HG02642 (cell line): ENCODE results near the gene CD14.
"Not testable (repeated sequence)": the region's sequence is repeated elsewhere in the genome, so short reads cannot be mapped to it uniquely, and the experiment has no call there.

ENCODE experiments used
- ATAC-seq: cut with Tn5 transposase; IDR thresholded peaks from one replicate; pipeline ENCODE4 v1.9.1; 2021; ENCODE audit warnings: mild to moderate bottlenecking; ENCODE audit not compliant: unreplicated experiment, poor library complexity

Gene CD14

DNA sequence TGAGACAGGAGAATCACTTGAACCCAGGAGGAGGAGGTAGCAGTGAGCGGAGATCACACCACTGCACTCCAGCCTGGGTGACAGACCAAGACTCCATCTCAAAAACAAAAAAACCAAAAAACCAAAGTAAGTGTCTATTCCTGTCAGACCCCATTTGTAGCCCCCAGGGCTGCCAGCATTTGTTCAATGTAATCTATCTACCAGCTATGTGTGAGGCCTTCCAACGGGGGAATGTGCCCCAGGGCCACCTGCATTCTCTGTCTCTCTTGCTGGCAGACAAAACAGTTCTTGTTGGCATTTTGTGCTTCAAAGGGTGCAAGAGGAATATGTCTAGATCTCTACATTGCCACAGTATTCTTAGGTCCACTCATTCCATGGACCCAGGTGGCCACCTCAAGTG lies 34.1 kb downstream of the CD14 start:
- no peak for ATAC-seq

DNA sequence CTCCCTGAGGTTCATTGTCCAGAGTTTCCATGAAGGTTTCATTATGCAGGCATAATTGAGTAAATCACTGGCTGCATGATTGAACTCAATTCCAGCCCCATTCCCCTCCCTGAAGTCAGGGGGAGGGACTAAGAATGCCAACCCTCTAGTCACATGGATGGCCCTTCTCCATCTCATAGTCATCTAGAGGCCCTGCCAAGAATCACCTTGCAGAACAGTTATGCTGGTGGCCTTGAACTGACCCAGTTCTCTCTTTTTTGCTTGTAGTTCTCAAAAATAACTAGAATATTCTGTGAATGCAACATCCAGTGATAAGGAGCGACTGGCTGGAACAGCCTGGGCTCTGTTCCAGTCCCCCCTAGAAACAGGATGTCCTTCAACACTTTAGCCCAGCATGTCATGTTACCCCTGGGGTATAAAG lies 36.6 kb downstream of the CD14 start:
- ATAC-seq: no peak

DNA sequence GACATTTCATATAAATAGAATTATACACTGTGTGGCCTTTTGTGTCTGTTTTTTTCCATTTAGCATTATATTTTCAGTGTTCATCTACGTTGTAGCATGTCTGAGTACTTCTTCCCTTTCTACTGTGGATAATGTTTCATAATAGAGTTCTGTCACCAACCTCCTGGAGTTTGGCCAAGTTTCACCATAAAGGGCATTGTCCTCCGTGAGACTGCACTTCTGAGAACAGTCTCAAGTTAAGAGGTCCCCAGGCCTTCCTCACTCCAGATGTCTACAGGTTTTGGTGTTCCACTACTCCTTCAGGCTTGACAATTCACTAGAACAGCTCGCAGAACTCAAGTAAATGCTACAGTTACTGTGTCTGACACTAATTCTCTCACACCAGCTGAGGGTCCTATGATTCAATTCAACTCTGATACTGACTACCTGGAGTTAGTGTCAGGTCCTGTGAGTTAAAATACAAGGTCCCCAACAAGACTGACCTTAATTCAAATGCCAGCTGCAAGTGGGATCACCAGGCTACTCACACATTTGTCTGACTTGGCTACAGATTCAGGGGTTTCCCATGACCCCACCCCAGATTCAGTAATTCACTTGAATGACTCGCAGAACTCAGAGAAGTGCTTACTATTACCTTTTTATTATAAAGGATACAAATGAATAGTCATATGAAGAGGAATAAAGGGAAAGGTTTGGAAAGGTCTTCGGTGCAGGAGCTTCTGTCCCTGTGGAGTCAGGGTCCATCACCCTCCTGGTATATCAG lies 37.3 kb downstream of the CD14 start:
- ATAC-seq: no peak

DNA sequence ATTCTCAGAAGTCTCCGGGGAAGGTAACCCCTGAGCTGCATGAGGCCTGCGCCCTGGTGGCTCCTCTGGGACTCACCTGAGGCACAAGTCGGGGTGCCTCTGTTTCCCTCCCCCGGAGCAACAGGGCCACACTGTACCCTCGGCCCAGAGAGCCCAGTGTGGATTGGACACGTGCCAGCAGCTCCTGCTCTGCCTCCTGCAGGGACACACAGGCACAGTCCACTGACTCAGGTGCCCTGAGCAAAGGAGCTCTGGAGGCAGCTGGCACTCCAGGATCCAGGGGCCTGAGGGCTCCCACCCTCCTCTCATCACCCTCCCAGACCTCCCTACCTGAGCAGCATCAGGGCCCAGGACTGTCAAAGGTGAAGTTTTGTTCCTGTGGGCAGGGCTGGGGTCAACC lies 38.8 kb downstream of the CD14 start:
- no peak for ATAC-seq

DNA sequence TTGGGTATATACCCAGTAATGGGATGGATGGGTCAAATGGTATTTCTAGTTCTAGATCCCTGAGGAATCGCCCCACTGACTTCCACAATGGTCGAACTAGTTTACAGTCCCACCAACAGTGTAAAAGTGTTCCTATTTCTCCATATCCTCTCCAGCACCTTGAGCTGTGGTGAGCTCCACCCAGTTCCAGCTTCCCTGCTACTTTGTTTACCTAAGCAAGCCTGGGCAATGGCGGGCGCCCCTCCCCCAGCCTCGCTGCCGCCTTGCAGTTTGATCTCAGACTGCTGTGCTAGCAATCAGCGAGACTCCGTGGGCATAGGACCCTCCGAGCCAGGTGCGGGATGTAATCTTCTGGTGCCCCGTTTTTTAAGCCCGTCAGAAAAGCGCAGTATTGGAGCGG lies 39.9 kb downstream of the CD14 start:
- ATAC-seq: not testable (repeated sequence)

DNA sequence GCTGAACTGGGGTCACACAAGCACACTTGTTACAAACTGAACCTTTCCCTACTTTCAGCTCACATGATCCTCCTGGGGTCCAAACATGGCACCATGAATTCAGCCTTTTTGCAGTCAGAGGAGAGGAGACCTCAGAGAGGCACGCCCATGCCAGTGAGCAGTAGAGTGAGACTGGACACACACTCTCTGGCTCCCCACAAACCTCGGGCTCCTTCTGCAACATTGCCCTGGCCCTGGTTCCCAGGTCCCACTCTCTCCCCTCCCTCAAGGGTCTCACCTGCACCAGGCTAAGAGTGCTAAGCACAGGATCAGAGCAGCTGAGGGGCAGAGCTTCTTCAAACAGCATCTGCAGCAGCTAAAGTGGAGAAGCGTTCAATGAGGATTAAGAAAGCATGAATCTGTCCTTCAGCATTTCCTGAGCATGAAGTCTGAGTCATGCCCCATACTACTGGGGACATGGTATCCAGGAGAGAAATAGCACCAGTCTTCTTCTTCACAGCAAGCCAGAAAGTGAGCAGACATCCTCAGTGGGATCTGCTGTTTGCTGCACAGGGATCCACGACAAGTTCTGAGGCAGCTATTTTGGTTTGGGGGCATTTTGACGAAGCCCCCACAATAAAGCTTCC lies 41.1 kb downstream of the CD14 start:
- ATAC-seq: no peak

DNA sequence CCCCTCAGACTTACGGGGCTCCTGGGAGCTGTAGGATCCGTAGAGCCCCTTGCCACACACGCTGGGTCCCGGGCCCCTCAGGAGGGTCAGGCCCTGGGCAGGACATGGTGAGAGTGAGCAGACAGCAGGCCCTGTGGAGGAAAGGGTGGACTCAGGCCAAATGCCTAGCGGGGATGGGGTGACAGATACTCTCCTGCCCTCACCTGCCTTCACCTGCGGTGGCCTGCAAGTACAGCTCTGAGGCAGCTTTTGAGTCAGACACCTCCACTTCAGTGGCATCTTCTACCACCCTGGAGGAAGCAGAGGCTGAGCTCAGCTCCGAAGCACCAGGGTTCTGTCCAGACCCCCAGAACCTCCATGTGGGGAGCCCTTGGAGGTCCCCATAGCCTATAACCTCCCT lies 42.1 kb downstream of the CD14 start:
- no peak for ATAC-seq

DNA sequence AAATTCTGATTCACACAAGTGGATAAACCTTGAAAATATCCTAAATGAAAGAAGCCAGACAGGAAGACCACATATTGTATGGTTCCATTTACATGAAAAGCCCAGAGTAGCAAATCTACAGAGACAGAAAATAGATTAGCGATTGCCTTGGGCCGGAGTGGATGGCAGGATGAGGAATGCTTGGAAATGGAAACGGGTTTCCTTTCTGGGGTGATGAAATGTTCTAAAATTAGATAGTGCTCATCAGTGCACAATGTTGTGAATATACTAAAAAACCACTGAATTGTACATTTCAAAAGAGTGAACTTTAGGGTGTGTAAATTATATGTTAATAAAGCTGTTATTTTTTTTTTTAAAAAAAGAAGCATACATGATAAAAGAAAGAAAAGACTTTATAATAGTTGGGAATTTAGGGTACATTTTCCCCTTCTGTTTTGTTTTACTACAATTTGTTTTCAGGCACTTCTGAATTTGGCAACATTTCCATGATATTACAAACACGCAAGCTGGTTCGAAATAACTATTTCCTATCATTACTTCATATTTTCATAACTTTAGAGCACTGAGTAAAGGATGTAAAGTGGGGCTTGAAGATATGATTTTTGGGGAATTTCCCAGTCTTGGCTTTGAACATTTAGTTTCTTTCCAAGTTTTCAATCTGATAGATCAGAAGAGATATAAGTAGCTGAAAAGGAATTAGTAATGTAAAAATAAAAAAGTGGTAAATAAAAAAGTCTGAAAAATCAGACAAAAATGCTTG lies 44.5 kb downstream of the CD14 start:
- ATAC-seq: no peak

DNA sequence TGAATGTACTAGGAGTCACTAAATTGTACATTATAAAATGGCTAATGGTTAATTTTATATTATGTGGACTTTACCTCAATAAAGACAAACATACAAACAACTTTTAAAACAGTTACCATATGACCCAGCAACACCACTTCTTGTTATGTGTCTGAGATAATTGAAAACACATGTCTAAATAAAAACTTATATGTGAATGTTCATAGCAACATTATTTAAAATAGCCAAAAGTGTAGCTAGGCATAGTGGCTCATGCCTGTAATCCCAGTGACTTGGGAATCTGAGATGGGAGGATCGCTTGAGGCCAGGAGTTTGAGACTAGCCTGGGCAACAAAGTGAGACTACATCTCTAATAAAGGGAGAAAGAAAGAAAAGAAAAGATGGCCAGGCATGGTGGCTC lies 45.5 kb downstream of the CD14 start:
- no peak for ATAC-seq
